HG02759 (cell line): ENCODE data around the gene SMIM41.
"Not testable (repeated sequence)": the region's sequence is repeated elsewhere in the genome, so short reads cannot be mapped to it uniquely, and the experiment has no call there.

Experiments used
- ATAC-seq: cut with Tn5 transposase; IDR thresholded peaks from one replicate; pipeline ENCODE4 v1.9.1; 2021; ENCODE audit warnings: mild to moderate bottlenecking, moderate library complexity; ENCODE audit not compliant: unreplicated experiment

The SMIM41 gene

GRCh38 chr12:52083638-52083996 lies 4.1 kb downstream of the SMIM41 start:
- no peak for ATAC-seq

- no peak for ATAC-seq
These were observed 5.2 kb downstream of the SMIM41 start for GRCh38 chr12:52084491-52085231.

GRCh38 chr12:52085682-52086180 lies 6.2 kb downstream of the SMIM41 start:
- ATAC-seq = no peak

GRCh38 chr12:52086366-52086765 lies 6.9 kb downstream of the SMIM41 start:
- ATAC-seq = no peak

GRCh38 chr12:52086944-52087835 lies 7.7 kb downstream of the SMIM41 start:
- no peak for ATAC-seq

- ATAC-seq = peak; percentile 65
These were observed 8.7 kb downstream of the SMIM41 start for GRCh38 chr12:52087961-52088820.

- ATAC-seq = no peak
These were observed 10.0 kb downstream of the SMIM41 start for GRCh38 chr12:52089491-52089890.

GRCh38 chr12:52090291-52090690 lies 10.8 kb downstream of the SMIM41 start:
- ATAC-seq = no peak

- ATAC-seq = no peak
These were observed 11.6 kb downstream of the SMIM41 start for GRCh38 chr12:52091061-52091460.

GRCh38 chr12:52091869-52092268 lies 12.4 kb downstream of the SMIM41 start:
- ATAC-seq = no peak

- no peak for ATAC-seq
These were observed 13.8 kb downstream of the SMIM41 start for GRCh38 chr12:52093346-52093745.

GRCh38 chr12:52096332-52097044 lies 17.0 kb downstream of the SMIM41 start:
- no peak for ATAC-seq

- ATAC-seq = no peak
These were observed 17.7 kb downstream of the SMIM41 start for GRCh38 chr12:52097045-52097666.

- not testable (repeated sequence) for ATAC-seq
These were observed 25.1 kb downstream of the SMIM41 start for GRCh38 chr12:52104431-52105089.

GRCh38 chr12:52116222-52117125 lies 37.0 kb downstream of the SMIM41 start:
- ATAC-seq = not testable (repeated sequence)

- ATAC-seq = peak; percentile 38
These were observed 38.4 kb downstream of the SMIM41 start for GRCh38 chr12:52117806-52118475.

- peak; percentile 24 for ATAC-seq
These were observed 40.1 kb downstream of the SMIM41 start for GRCh38 chr12:52119398-52120254.
